PC-3 (cell line): ENCODE measurements around the gene MEX3A. TPM values are rescaled to one million over a fixed set of nuclear protein-coding genes. Genes with fewer than 3 reads are reported as not detected.
A peak's percentile ranks its signal among the peaks of the same experiment; 100 is the strongest.

Experiments
- ATAC-seq: fragments of 200-7000 bp; cut with Tn5 transposase; 2 replicates; pipeline ENCODE4 v1.9.1; 2020; ENCODE audit warnings: mild to moderate bottlenecking, moderate library complexity
- BruUV-seq: library from RNA; stranded (reverse); fragments of 400-500 nt; replicated peaks from 2 replicates; lab custom pipeline; 2021; lab: Mats Ljungman, UMichigan
- CTCF ChIA-PET: fragments of 300-600 bp; sonication (Branson Sonifier 250); formaldehyde crosslinking; loops from one replicate; lab custom pipeline; 2022; ENCODE audit warnings: antibody characterized with exemption; lab: Charles Lee
- POLR2A ChIA-PET: fragments of 300-600 bp; sonication (Branson Sonifier 250); formaldehyde crosslinking; loops from one replicate; lab custom pipeline; 2022; ENCODE audit warnings: antibody characterized with exemption; ENCODE audit not compliant: unreplicated experiment; lab: Charles Lee
- DNase-seq: peaks from one replicate; pipeline ENCODE4 v3.0.0-alpha.2; 2015
- H2AFZ ChIP-seq: fragments of 300-600 bp; sonication (generic); 2 replicates; pipeline ENCODE4 v1.6.0; 2016; ENCODE audit warnings: antibody characterized with exemption, low read length
- H3F3A ChIP-seq: fragments of 300-600 bp; sonication (generic); one replicate; pipeline ENCODE4 v1.6.0; 2017; ENCODE audit warnings: antibody characterized with exemption, low read length, control low read depth, mild to moderate bottlenecking; ENCODE audit not compliant: unreplicated experiment
- H3K27ac ChIP-seq: fragments of 300-600 bp; sonication (generic); 2 replicates; pipeline ENCODE4 v1.5.1; 2016; ENCODE audit warnings: mild to moderate bottlenecking, low read length
- H3K27me3 ChIP-seq: fragments of 300-600 bp; sonication (generic); 2 replicates; pipeline ENCODE4 v1.6.1; 2016; ENCODE audit warnings: low read length, mixed read lengths
- H3K36me3 ChIP-seq: fragments of 300-600 bp; sonication (generic); 2 replicates; pipeline ENCODE4 v1.6.1; 2016; ENCODE audit warnings: low read depth, mixed run types, low read length, mixed read lengths
- H3K4me1 ChIP-seq: fragments of 300-600 bp; sonication (generic); 2 replicates; pipeline ENCODE4 v1.5.1; 2016; ENCODE audit warnings: low read length; ENCODE audit not compliant: insufficient read depth
- H3K4me2 ChIP-seq: fragments of 300-600 bp; sonication (generic); 2 replicates; pipeline ENCODE4 v1.6.0; 2016; ENCODE audit warnings: low read length
- H3K4me3 ChIP-seq: fragments of 300-600 bp; sonication (generic); 2 replicates; pipeline ENCODE4 v1.5.1; 2016; ENCODE audit warnings: mild to moderate bottlenecking, low read length, mixed read lengths
- H3K79me2 ChIP-seq: fragments of 300-600 bp; sonication (generic); 2 replicates; pipeline ENCODE4 v1.6.1; 2017; ENCODE audit warnings: low read length, mixed read lengths
- H3K9ac ChIP-seq: fragments of 300-600 bp; sonication (generic); 2 replicates; pipeline ENCODE4 v1.6.0; 2016; ENCODE audit warnings: mild to moderate bottlenecking, low read length
- H3K9me2 ChIP-seq: fragments of 300-600 bp; sonication (generic); replicated peaks from 2 replicates; pipeline ENCODE4 v1.6.1; 2016; ENCODE audit warnings: mixed run types, low read length, mixed read lengths
- H3K9me3 ChIP-seq: fragments of 300-600 bp; sonication (generic); 2 replicates; pipeline ENCODE4 v1.6.1; 2016; ENCODE audit warnings: low read length, mixed read lengths
- H4K20me1 ChIP-seq: fragments of 300-600 bp; sonication (generic); 2 replicates; pipeline ENCODE4 v1.6.1; 2016; ENCODE audit warnings: low read length, mixed read lengths
- EZH2 ChIP-seq: fragments of 300-600 bp; sonication (generic); IDR thresholded peaks from one replicate; pipeline ENCODE4 v1.6.1; 2017; ENCODE audit warnings: antibody characterized with exemption, mild to moderate bottlenecking, low read length; ENCODE audit not compliant: unreplicated experiment
- EZH2phosphoT487 ChIP-seq: fragments of 300-600 bp; sonication (generic); IDR thresholded peaks from 2 replicates; pipeline ENCODE4 v1.6.1; 2018; ENCODE audit warnings: mild to moderate bottlenecking, antibody characterized with exemption, low read length, borderline replicate concordance
- intact Hi-C: fragments of 100-400 bp; cut with micrococcal nuclease; formaldehyde crosslinking; loops from 2 replicates; pipeline ENCODE4 v1.9.0; 2023
- total RNA-seq: library from RNA; depleted of rRNA; stranded (reverse); fragments of >200 nt; gene quantifications from 2 replicates; pipeline ENCODE4 v1.2.3, GENCODE V29; 2014
- TF ChIP-seq, protein P1 (sequence below): fragments of 300-600 bp; sonication (generic); conservative IDR thresholded peaks from 2 replicates; pipeline ENCODE4 v1.5.1; 2017; ENCODE audit warnings: antibody characterized with exemption, low read depth, mild to moderate bottlenecking, low read length

The MEX3A gene
- total RNA-seq, 1 experiment from 2014 or later: 12.9 TPM

DNA sequence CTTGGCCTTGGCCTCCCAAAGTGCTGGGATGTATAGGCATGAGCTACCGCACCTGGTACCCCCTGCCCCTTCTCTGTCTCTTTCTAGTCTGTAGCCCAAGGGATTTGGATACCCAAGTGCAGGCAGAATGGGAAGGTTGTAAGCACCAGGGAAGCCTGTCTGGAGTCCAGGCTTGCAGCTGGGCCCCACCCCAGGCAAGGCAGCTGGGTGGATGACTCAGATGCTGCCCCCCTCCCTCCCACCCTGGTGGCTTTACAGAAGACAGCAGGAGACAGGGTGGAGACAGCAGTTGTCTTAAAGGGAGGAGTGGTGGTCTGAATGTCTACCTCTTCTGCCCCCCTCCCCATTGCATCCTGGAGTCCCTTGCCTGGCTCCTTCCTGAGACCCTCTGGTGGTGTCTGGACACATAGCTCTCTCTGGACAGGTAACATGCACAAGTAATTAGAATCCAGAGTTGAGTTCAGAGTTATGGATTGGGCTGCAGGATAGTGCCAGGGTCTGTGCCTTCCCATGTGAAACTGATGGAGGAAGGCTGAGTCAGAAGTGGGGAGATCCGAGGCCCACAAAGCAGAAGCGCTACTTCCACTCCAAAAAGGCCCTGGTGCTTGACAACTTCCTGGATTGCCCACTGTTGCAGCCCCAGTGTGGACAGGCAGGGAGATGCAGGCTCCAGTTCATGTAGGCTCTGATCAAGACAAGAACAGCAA, 37.4 kb upstream of the MEX3A start:
- Histone ChIP-seq H2AFZ (no peak overlapping the region), H3K4me3 (peak overlapping the region; percentile 54), H3K9me3 (no peaks in the 10 kb centered on the region), H3K36me3 (peaks cover 32% of the 10 kb centered on the region), H3K4me1 (peaks cover 68% of the 10 kb centered on the region), H3K79me2 (peaks cover 100% of the 10 kb centered on the region), H3F3A (peaks cover 6% of the 10 kb centered on the region), H3K9me2 (no peaks in the 10 kb centered on the region), H3K4me2 (peak overlapping the region; percentile 93), H3K27me3 (no peaks in the 10 kb centered on the region), H4K20me1 (peaks cover 75% of the 10 kb centered on the region), H3K9ac (no peak overlapping the region), H3K27ac (peak overlapping the region; percentile 35; the same call in 1 of the 2 replicates)
- peak; percentile 79 for DNase-seq
- ChIA-PET POLR2A (interaction anchor here (0.5 to 1.6 kb wide), 3 partner anchors 9 to 242 kb away, joined by 3 to 8 read pairs (median 5); no protein-coding TSS in a partner anchor), CTCF (no interaction called here)
- no TSS peak for BruUV-seq
- intact Hi-C loops: loop anchor here (5.0 kb wide), 1 partner anchor 142 kb away; the partner anchor contains the start of gene ARHGEF2
- ATAC-seq: peak; percentile 27
- TF ChIP-seq, protein P1, sequence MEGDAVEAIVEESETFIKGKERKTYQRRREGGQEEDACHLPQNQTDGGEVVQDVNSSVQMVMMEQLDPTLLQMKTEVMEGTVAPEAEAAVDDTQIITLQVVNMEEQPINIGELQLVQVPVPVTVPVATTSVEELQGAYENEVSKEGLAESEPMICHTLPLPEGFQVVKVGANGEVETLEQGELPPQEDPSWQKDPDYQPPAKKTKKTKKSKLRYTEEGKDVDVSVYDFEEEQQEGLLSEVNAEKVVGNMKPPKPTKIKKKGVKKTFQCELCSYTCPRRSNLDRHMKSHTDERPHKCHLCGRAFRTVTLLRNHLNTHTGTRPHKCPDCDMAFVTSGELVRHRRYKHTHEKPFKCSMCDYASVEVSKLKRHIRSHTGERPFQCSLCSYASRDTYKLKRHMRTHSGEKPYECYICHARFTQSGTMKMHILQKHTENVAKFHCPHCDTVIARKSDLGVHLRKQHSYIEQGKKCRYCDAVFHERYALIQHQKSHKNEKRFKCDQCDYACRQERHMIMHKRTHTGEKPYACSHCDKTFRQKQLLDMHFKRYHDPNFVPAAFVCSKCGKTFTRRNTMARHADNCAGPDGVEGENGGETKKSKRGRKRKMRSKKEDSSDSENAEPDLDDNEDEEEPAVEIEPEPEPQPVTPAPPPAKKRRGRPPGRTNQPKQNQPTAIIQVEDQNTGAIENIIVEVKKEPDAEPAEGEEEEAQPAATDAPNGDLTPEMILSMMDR: no peak

DNA sequence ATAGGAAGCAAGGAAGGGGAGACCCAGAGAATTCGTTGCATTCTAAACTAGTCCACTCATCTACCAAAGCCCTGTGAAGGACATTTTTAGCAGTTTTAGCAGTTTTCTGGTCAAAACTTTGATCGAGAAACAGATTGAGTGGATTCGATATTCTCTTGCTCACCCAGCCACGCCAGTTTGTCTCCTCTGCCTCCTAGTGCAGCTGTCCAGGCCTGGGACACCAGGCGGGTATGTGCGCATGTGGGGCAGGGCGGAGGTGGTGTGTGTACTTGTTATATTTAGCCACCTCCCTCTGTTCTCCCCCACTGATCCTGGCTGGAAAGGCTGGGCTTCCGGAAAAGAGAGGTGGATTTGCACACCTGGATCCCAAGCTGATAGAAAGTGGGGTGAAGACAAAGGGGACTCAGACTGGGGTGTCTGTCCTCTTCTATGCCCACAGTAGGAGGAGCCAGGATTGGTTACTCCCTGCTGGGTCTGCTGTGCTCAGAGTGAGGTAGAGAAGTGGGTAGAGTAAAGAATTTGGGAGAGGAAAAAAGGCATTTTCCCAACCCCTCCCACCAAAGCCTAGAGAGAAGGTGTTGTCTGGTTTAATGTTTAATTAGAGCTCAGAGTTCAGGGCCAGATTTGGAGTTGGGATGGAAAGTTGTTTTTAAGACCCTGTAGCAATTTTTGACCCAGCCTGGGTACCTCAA, 36.1 kb upstream of the MEX3A start:
- Histone ChIP-seq H2AFZ (no peak overlapping the region), H3K4me2 (peak overlapping the region; percentile 93), H4K20me1 (peaks cover 70% of the 10 kb centered on the region), H3K9me2 (no peaks in the 10 kb centered on the region), H3K36me3 (peaks cover 27% of the 10 kb centered on the region), H3K27ac (peak overlapping the region; percentile 35), H3F3A (peaks cover 4% of the 10 kb centered on the region), H3K9me3 (no peaks in the 10 kb centered on the region), H3K4me3 (peak overlapping the region; percentile 86), H3K4me1 (peaks cover 64% of the 10 kb centered on the region), H3K27me3 (no peaks in the 10 kb centered on the region), H3K79me2 (peaks cover 88% of the 10 kb centered on the region), H3K9ac (peak overlapping the region; percentile 48)
- intact Hi-C loops: no loop called here
- TF ChIP-seq EZH2: no peak
- no peak for TF ChIP-seq EZH2phosphoT487
- TF ChIP-seq, protein P1: no peak
- TSS peak; percentile 0 for BruUV-seq
- DNase-seq: peak; percentile 58
- ChIA-PET POLR2A (interaction anchor here (0.6 to 1.6 kb wide), 3 partner anchors 10 to 18 kb away, joined by 3 to 8 read pairs (median 6); no protein-coding TSS in a partner anchor), CTCF (interaction anchor here (0.6 to 1.6 kb wide), 3 partner anchors 10 to 28 kb away, joined by 3 to 6 read pairs (median 6); no protein-coding TSS in a partner anchor)
- no peak for ATAC-seq
